GM21390 (cell line): ENCODE measurements around the gene LGALS7B.
"Not testable (repeated sequence)": the region's sequence is repeated elsewhere in the genome, so short reads cannot be mapped to it uniquely, and the experiment has no call there.

Experiments
- ATAC-seq: cut with Tn5 transposase; IDR thresholded peaks from one replicate; pipeline ENCODE4 v1.9.1; 2021; ENCODE audit not compliant: unreplicated experiment

Gene LGALS7B

DNA sequence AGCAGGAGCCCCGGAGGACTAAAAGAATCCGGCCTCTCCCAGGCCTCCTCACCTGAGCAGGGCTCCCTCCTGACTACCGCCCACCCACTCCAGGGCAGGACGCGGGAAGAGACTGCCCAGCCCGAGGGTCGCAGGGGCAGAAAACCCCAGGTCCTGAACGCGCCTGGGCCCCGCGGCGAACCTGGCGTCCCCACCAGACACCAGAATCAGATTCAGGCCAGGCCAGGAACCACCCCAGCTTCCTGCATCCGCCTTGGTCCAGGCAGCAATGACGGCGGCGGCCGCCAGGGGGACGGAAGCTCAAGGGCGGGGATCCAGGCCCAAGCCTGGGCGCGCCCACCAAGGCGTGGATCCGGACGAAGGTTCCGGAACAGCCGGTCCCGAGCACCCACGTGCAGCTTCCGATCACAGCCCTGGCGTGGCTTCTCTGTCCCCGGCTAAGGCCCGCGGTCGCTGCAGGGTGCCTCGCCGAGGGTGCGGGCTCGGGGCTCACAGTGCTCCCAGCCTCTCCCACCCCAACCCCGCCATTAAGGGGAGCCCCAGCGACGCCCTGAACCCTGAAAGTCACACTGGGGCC is 19.3 kb upstream of the LGALS7B start:
- no peak for ATAC-seq

DNA sequence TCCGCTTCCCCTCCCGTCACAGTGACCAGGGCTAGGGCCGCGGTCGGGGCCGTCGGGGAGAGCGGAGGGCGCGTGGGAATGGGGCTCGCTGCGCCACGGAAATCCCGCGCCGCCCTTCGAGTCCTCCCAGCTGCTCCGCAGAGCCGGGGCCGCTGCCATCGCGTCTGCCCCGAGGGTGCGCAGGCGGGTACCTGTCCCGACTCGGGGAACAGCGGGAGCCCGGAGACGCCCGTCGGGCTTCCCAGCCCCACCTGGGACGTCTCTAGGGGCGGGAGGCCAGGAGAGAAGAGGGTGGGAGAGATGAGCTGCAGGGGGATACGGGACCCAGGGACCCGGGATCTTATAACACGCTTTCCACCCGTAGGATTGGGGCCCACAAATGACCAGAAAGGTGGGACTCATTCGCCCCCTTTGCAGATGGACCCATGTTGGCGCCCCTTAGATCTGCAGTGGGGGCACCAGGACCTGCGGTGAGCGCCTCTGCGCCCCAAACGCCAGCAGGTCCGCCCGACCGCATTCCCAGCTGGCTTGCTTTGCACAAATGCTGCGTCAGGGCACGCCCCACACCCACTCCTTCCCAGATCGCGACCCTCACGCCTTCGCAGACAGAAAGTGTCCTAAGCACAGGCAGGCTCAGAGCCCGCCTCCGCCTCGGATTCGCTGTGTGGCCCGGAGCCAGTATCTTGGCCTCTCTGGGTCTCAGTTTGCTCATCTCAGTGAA is 18.6 kb upstream of the LGALS7B start:
- not testable (repeated sequence) for ATAC-seq

DNA sequence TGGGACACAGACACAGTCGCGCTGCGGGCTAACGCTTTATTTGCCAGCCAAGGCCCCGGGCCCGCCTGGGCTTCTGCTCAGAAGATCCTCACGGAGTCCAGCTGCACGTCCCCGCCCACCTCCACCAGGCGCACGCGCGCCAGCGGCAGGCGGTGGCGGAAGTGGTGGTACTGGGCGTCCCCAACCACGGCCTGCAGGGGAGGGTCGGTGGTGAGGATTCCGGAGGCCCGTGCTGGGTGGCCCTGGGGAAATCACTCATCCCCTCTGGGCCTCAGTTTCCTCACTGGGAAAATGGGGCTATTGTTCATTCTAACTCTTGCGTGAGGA is 18.1 kb upstream of the LGALS7B start:
- ATAC-seq = not testable (repeated sequence)

DNA sequence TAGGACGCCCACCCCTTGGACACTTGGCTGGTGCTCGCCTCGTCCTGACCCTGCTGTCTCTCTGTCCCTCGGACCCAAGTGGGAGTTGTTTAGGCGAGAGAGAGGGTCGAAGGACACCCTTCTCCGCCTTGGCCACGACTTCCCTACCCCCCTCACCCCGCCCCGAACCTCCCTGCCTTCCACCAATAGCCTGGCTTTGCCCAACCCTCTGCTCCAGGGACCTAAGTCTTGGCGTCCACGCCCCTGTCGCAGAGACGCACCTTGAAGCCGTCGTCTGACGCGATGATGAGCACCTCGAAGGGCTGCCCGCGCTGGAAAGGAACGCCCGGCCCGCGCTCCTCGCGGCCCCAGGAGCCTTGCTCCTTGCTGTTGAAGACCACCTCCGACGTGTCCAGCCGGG is 17.4 kb upstream of the LGALS7B start:
- not testable (repeated sequence) for ATAC-seq

DNA sequence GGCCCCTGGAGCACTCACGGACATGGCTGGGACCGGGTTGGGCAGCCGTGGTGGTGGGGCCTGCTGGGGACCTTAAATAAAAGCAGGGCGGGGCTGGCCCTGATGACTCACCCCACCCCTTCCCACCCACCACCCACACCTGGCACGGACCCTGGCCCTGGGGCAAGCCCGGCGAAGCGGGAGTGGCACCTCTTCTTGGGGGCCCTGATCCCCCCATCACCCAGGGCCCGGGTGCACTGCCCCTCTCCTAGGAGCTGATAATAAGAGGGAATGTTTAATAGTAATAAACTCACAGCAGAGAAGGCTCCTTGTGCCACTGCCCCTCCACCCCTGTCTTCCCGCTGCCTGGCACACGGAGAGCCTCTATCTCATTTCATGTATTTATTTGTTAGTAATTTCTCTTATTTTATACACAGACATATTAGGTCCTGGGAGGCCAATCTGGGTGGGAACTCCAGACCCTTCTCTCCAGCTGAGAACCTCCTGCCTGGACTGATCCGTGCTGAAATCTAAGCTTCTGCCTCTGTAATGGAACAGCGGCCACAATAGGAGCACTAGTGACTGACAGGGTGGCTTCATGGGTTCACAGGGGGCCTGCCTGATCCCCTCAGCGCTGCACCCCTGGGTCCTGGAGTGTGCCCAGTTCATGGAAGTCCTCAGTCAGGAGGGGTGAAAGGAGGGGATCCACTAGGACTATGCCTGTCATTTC is 15.4 kb upstream of the LGALS7B start, which contains the start of gene LGALS7:
LGALS7 (minus strand) TSS at position 49 of the 709 bp plus-strand sequence; CDS start at position 24, 25 bp downstream.
- no peak for ATAC-seq

DNA sequence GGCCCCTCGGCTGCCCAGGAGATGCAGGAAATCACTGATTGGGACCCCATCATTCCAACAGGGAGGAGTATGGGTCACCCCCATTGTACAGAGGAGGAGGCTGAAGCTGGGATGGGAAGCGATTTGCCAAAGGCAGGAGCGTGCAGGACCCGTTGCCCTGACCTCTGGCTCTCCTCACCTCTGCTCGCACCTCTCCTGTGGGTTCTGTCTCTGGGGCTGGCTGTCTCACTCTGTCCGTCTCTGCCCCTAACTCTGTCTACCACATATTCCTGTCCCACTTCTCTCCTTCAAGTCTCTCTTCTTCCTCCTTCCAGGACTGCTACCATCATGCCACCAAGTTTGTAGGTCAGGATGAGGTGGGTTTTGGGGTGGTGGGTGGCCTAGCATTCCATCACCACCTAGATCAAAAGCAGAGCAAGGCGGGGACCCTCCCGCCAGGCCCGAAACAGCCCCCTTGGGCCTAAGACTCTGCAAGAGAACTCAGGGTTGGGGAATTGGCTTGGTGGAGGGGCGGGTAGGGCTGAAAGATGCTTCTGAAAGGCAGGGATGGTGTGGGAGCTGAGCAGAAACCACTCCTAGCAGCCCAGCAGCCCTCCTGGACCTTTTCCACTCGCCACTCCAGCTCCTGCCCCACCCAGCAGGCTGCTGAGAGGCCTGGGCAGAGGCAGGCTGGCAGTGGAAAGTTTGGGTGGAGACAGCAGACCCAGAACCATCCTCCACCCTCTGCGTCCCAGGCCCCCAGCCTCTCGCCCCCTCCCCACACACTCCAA is 14.6 kb upstream of the LGALS7B start:
- no peak for ATAC-seq

DNA sequence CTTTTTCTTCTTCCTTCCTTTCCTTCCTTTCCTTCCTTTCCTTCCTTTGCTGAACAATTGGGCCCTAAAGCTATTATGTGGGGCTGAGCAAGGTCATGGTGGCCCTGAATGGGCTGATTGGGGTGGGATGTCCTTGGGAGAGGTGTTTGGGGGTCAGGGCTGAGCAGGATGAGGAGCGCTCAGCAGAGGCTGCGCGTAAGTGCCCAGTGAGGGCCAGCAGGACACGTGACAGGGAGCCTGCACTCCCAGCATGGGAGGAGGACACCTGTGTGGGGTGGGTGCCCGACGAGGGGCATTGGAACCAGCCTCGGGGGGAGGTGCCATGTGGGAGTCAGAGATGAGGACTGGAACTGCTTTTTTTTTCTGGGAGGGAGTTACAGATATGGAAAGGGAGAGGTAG is 10.3 kb upstream of the LGALS7B start:
- no peak for ATAC-seq

DNA sequence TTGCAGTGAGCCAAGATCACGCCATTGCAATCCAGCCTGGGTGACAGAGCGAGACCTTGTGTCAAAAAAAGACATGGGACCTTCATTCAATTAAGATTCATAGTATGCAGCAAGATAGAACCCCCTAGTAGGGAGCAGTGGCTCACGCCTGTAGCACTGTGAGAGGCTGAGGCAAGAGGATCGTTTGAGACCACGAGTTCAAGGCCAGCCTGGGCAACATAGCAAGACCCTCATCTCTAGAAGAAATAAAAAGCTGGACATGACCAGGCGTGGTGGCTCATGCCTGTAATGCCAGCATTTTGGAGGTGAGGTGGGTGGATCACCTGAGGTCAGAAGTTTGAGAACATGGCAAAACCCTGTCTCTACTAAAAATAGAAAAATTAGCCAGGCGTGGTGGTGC is 8.6 kb upstream of the LGALS7B start:
- ATAC-seq = no peak

DNA sequence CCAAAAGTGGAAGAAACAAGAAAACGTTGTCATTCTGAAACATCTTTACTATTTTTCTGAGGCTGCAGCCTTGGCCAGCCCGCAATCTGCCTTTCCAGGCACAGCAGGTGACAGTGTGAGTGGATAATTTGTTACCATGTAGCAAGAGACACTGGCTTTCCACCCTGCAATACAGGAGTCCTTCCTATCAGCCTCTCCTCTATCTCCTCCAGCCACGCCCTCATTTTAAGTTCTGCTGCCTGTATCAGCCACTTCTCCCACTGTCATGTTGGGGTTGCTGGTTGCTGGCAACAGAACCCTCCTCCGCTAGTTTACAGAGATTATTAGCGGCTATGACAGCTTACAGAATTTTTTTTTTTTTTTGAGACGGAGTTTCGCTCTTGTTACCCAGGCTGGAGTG is 7.9 kb upstream of the LGALS7B start:
- no peak for ATAC-seq

DNA sequence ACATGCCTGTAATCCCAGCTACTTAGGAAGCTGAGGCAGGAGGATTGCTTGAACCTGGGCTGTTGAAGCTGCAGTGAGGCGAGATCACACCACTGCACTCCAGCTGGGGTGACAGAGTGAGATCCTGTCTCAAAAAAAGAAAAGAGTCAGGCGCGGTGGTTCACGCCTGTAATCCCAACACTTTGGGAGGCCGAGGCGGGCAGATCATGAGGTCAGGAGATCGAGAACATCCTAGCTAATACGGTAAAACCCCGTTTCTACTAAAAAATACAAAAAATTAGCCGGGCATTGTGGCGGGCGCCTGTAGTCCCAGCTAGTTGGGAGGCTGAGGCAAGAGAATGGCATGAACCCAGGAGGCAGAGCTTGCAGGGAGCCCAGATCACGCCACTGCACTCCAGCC is 6.8 kb upstream of the LGALS7B start:
- ATAC-seq = not testable (repeated sequence)

DNA sequence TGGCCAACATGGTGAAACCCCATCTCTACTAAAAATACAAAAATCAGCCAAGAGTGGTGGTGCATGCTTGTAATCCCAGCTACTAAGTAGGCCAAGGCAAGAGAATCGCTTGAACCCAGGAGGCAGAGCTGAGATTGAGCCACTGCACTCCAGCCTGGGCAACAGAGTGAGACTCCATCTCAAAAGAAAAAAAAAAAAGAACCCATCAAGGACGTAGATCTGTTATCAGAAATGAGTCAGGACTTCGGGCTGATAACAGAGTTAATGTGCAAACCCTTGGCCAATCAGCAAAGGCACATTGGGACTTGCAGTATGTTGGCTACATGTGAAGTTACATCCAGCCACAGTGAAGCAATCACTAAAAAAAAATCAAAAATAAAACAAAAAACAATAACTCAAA is 4.8 kb upstream of the LGALS7B start:
- no peak for ATAC-seq

DNA sequence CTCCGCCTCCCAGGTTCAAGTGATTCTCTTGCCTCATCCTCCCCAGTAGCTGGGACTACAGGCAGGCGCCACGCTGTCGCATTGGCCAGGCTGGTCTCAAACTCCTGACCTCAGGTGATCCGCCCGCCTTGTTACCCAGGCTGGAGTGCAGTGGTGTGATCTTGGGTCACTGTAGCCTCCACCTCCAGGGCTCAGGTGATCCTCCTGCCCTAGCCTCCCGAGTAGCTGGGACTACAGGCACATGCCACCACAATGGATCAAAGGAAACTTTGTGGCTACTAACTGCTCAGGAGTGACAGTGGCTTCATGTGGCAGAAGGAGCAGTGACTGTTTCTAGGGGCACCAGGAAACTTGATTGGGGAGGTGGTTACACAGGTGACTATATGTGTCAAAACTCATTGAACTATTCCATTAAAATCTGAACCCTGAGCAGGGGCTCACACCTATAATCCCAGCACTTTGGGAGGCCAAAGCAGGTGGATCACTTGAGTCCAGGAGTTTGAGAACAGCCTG is 3.8 kb upstream of the LGALS7B start:
- no peak for ATAC-seq

DNA sequence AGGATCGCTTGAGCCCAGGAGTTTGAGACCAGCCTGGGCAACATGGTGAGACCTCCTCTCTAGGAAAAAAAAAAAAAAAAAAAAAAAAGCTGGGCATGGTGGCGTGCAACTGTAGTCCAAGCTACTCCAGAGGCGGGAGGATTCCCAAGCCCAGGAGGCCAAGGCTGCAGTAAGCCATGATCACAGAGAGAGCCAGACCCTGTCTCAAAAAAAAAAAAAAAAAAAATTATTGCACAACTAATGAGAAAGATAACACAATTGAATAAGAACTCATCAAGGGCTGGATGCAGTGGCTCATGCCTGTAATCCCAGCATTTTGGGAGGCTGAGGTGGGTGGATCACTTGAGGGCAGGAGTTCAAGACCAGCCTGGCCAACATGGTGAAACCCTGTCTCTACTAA is 2.9 kb upstream of the LGALS7B start:
- ATAC-seq = not testable (repeated sequence)

DNA sequence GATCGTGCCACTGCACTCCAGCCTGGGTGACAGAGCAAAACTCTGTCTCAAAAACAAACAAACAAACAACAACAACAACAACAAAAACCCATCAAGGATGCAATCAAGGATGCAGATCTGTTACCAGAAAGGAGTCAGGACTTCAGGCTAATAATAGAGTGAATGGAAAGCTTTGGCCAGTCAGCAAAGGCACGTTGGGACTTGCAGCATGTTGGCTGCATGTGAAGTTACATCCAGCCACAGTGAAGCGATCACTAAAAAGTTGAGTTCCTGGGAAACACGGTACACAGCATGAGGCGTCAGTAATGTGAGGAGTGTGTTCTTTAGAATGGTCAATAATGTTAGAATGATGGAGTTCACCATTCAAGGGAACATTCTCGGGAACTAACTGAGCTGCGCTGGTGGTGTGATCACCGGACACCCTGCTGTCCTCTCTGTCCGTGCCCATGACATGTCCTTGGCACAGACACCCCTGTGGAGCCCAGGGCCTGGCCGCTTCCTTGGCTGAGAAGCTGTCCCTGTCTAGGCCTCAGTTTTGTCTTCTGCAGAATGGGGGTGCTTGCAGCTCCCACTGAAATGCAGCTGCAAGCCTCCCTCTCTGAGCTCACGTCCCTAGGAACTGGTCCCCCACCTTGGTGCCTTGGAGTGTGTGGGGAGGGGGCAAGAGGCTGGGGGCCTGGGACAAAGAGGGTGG is 2.3 kb upstream of the LGALS7B start:
- no peak for ATAC-seq

DNA sequence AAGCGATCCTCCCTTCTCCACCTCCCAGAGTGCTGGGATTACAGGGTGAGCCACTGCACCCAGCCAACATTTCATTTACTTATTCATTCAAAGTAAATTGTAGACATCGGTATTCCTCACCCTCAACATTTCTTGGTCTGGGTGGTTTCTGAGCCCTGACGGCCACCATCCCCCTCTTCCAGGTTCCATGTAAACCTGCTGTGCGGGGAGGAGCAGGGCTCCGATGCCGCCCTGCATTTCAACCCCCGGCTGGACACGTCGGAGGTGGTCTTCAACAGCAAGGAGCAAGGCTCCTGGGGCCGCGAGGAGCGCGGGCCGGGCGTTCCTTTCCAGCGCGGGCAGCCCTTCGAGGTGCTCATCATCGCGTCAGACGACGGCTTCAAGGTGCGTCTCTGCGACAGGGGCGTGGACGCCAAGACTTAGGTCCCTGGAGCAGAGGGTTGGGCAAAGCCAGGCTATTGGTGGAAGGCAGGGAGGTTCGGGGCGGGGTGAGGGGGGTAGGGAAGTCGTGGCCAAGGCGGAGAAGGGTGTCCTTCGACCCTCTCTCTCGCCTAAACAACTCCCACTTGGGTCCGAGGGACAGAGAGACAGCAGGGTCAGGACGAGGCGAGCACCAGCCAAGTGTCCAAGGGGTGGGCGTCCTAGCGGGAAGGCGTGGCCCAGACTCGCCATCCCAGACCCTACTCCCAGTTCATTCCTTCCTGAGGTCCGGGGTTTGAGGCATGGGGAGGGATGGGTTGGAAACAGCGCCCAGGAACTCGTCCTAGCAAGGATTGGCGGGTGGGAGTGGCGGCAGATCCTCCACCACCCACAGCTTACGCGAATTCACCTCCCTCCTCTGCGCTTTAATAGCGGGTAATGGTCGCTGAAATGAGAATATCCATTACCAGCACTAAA is 1.8 kb downstream of the LGALS7B start:
- ATAC-seq = not testable (repeated sequence)

DNA sequence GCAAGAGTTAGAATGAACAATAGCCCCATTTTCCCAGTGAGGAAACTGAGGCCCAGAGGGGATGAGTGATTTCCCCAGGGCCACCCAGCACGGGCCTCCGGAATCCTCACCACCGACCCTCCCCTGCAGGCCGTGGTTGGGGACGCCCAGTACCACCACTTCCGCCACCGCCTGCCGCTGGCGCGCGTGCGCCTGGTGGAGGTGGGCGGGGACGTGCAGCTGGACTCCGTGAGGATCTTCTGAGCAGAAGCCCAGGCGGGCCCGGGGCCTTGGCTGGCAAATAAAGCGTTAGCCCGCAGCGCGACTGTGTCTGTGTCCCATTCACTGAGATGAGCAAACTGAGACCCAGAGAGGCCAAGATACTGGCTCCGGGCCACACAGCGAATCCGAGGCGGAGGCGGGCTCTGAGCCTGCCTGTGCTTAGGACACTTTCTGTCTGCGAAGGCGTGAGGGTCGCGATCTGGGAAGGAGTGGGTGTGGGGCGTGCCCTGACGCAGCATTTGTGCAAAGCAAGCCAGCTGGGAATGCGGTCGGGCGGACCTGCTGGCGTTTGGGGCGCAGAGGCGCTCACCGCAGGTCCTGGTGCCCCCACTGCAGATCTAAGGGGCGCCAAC is 2.6 kb downstream of the LGALS7B start:
- ATAC-seq = not testable (repeated sequence)

DNA sequence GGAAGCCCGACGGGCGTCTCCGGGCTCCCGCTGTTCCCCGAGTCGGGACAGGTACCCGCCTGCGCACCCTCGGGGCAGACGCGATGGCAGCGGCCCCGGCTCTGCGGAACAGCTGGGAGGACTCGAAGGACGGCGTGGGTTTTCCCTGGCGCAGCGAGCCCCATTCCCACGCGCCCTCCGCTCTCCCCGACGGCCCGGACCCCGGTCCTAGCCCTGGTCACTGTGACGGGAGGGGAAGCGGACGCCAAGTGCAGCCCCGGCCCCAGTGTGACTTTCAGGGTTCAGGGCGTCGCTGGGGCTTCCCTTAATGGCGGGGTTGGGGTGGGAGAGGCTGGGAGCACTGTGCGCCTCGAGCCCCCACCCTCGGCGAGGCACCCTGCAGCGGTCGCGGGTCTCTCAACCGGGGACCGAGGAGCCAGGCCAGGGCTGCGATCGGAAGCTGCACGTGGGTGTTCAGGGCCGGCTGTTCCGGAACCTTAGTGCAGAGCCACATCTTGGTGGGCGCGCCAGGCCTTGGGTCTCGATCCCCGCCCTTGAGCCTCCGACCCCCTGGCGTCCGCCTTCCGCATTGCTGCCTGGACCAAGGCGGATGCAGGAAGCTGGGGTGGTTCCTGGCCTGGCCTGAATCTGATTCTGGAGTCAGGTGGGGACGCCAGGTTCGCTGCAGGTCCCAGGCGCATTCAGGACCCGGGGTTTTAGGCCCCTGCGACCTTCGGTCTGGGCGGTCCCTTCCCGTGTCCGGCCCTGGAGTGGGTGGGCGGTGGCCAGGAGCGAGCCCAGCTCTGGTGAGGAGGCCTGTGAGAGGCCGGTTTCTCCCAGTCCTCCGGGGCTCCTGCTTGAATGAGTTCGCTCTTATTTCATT is 3.5 kb downstream of the LGALS7B start:
- no peak for ATAC-seq

DNA sequence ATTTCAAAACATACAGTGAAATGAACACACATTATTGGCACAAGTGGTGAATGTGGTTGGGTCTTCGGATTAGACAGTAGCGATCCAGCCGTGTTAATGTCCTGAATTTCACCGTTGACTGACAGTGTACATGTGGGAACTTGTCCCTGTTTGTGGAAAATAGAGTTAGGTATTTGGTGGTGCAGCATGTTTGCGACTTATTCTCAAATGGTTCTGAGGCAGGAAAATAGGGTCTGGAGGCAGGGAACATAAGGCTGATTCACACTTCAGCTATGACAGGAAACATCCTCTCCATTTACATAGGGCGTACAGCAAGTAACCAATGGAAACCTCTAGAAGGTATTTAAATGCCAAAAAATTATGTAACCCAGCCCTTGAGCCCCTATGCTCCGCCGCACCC is 4.2 kb downstream of the LGALS7B start:
- no peak for ATAC-seq
